Fibroblast of the aortic adventitia (primary cell): ENCODE measurements around the gene C3orf38. TPM values are rescaled to one million over a fixed set of nuclear protein-coding genes. Genes with fewer than 3 reads are reported as not detected.

Experiments used
- DNase-seq: peaks from one replicate; pipeline ENCODE4 v3.0.0-alpha.2; 2010; ENCODE audit warnings: low read depth
- H3K4me3 ChIP-seq: 2 replicates; pipeline ENCODE4 v1.5.1; 2011; ENCODE audit warnings: low read depth, mild to moderate bottlenecking, control low read depth, low read length, moderate library complexity
- total RNA-seq: library from RNA; depleted of rRNA; stranded (reverse); fragments of >200 nt; gene quantifications from 2 replicates; pipeline ENCODE4 v1.2.3, GENCODE V29; 2012; ENCODE audit warnings: low replicate concordance
- TF ChIP-seq, protein P1 (sequence below): IDR thresholded peaks from 2 replicates; pipeline ENCODE4 v1.5.1; 2011; ENCODE audit warnings: mild to moderate bottlenecking, low read length, control low read depth, inconsistent platforms; ENCODE audit not compliant: insufficient read depth

C3orf38 gene
- total RNA-seq = 17.3 and 42.4 TPM in 2 replicates

DNA sequence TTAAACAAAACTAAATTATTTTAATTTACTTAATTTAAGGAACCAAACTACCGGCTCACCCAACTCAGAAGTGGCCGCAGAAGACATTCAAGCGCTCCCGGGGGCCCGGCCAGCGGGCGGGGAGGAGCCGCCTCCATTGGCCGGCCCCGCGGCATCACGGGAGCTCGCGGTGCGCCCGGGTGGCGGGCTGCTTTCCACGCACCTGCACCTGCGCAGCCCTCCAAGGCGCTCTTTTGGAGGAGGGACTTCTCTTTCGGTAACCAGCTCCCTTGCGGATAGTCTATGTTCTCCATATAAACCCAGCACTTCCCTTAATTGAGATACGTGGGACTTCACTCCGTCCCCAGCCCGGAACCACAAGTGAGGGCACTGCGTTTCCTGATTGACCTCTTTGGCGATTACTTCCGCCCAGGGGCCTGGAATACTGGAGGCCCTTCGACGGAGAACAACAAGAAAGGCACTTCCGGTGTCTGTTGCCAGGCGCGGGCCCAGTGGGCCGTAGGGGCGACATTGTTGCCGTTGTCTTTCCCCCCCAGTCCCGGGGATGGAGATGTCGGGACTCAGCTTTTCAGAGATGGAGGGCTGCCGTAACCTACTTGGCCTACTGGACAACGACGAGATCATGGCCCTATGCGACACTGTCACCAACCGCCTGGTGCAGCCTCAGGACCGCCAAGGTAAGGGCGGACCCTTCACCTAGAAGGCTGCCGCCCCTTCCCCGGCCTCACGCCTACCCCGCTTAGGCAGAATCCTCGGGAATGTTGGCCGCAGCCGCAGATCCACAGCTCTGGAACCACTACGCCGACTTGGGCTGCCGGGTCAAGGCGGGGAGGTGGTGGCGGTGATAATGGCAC, at the start of gene C3orf38:
Gene C3orf38 (plus strand): TSS at position 451 of the 854 bp plus-strand sequence. CDS start 94 bp downstream, at position 545.
- peak; percentile 93 for DNase-seq

DNA sequence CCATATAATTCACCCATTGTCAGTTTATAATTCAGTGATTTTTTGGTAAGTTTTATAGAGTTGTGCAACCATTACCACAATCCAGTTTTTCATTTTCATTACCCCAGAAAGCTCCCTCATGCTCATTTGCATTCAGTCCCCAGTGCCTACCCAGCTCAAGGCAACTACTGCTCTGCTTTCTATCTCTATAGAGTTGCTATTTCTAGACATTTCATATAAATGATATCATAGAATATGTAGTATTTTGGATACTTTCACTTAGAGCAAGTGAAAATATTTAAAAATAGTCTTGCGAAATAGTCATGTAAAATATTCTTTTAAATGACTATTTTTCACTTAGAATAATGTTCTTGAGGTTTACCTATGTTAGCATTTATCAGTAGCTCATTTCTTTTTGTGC, 48.6 kb upstream of the C3orf38 start:
- TF ChIP-seq, protein P1, sequence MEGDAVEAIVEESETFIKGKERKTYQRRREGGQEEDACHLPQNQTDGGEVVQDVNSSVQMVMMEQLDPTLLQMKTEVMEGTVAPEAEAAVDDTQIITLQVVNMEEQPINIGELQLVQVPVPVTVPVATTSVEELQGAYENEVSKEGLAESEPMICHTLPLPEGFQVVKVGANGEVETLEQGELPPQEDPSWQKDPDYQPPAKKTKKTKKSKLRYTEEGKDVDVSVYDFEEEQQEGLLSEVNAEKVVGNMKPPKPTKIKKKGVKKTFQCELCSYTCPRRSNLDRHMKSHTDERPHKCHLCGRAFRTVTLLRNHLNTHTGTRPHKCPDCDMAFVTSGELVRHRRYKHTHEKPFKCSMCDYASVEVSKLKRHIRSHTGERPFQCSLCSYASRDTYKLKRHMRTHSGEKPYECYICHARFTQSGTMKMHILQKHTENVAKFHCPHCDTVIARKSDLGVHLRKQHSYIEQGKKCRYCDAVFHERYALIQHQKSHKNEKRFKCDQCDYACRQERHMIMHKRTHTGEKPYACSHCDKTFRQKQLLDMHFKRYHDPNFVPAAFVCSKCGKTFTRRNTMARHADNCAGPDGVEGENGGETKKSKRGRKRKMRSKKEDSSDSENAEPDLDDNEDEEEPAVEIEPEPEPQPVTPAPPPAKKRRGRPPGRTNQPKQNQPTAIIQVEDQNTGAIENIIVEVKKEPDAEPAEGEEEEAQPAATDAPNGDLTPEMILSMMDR = no peak
- peak; percentile 7 for DNase-seq
- no peak overlapping the region for H3K4me3 ChIP-seq

More for the DNA sequence above, at the start of gene C3orf38:
- peak within 1 kb of the TSS; percentile 99 for H3K4me3 ChIP-seq
- TF ChIP-seq, protein P1 = no peak

DNA sequence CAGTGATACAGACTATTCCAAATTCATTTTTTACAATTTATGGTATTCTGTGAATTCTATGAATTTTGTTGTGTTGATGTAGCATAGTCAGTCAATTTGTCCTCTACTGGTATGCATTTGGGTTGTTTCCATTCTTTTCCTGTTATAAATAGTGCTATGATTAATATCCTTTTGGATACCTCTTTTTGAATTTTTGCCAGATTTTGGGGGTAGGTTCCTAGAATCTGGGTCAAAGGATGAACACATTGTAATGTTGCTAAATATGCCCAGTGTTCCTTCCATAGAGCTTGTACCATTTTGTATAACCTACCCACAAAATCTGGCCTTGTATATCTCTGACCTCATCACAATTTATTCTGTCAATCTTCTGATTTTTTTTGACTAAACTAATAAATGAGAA, 44.4 kb upstream of the C3orf38 start:
- H3K4me3 ChIP-seq = no peak overlapping the region
- TF ChIP-seq, protein P1 = no peak
- DNase-seq = peak; percentile 23

DNA sequence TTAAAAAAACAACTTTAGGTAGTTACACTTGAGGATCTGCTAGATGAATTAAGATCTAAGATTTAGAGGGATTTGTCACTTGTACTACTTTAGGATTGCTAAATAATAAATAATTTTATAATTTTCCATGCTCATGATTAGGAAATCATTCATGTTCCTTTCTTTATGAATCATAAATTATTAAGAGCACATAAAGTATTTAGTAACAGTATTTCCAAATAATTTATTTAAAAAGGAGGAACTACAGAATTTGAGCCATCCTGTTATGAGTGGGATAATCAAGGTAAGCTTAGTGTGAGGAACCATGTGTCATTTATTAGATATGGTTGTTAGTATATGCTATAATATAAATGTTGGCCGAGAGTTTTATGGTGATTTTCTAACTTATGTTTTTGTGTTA, 37.5 kb upstream of the C3orf38 start:
- no peak for DNase-seq
- H3K4me3 ChIP-seq = no peak overlapping the region
- TF ChIP-seq, protein P1 = no peak

DNA sequence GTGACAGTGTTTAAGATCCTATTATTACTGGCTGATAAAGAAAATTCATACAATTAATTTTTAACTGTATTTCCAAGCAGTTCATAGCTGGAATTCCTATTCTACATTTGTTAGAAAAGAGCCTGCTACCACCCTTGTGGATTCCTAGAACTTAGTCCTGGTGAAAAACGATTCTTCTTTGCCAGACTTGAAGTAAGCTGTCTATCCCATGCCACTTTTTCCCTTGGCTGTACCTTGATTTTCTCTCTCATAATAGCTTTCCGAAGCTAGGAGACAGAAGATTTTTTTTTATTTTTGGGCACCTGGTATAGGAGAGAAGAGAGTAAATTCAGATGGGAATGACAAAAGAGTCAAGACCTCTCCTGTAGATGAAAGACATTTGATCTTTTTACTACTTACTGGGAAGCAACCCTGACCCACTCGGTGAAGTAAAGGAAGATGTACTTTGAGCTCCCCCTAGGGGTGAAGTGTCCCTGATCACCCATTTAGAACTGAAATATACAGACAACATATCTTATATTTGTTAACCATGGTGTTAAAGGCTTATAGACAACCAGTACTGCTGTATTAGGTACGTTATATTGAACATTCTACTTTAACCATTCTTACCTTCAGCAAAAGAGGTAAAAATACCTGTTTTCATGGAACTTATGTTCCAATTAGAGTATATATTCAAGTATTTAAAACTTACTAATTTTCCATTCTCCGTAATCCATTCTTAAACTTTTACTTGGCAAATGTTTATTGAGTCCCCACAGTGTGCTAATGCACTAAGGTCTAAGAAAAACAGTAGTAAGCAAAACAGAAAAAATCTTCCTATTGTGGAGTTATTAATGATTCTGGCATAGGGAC, 36.2 kb upstream of the C3orf38 start:
- H3K4me3 ChIP-seq = no peak overlapping the region
- TF ChIP-seq, protein P1 = peak; percentile 82
- peak; percentile 82 for DNase-seq

DNA sequence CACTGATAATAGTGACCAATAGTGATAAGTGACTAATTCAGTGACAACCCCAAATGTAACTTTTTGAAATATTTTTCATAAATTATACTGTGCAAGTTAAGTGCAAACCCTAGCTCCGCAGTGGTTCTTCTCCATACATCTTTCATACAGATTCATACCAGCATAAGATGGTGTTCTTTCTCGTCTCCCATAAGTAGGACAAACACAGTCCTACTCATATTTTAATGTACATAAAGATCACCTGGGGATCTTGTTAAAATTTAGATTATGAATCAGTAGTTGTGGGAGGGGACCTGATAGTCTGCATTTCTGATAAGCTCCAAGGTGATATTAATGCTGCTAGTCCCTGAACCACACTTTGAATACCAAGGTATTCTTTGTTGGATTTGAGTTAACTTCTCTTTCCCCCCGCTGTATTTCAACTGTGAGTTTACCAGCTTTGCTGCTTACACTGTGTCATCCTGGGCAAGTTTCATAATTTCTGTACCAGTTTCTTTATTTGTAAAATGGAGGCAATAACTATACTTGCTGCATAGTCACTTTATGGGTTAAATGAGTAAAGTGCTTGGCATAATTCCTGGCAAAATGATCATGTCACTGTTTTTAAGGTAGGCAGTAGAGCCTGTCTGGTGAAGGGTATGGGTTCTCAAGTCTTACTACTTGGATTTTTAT, 34.7 kb upstream of the C3orf38 start:
- TF ChIP-seq, protein P1 = no peak
- DNase-seq = no peak
- no peak overlapping the region for H3K4me3 ChIP-seq
